ENCODE data around the gene SERTAD3. TPM values are rescaled to one million over a fixed set of nuclear protein-coding genes. Genes with fewer than 3 reads are reported as not detected.

The SERTAD3 gene
- total RNA-seq, 1 experiment from 2014 or later, result 51.9 TPM

DNA sequence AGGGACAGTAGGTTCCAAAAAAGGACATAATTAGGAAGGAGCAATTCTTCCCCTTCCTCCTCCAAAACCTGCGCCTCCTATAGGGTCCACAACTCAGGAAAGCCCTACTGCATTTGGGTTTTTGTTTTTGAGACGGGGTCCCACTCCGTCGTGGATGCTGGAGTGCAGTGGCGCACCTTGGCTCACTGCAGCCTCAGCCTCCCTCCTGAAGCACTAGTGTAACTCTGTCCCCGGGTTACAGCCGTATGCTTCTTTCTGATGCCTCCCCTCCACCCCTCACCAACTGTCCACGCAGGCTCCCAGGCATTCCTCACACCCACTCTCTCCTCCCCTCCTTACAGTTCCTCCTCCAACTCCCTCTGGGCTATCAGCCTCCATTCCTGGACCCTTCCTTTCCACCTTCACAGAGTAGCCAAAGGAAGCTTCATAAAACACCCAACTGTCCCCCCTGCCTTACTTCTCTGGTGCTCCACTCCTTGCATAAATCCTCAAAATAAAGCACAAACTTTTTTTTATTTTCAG, 2.2 kb upstream of the SERTAD3 start:
- Mint-ChIP-seq H3K27ac (ENCODE audit: unreplicated experiment) (no peak overlapping the region), H3K36me3 (ENCODE audit: insufficient read depth, unreplicated experiment) (peaks cover 65% of the 10 kb centered on the region), H3K4me1 (ENCODE audit: low read depth, unreplicated experiment) (peaks cover 14% of the 10 kb centered on the region), H3K9me3 (ENCODE audit: low read depth, unreplicated experiment) (no peaks in the 10 kb centered on the region), H3K4me3 (ENCODE audit: low read depth, unreplicated experiment) (no peak overlapping the region), H3K27me3 (ENCODE audit: unreplicated experiment) (no peaks in the 10 kb centered on the region)
- intact Hi-C loops (cut with micrococcal nuclease; ENCODE audit: unreplicated experiment), result loop anchor here (10.0 kb wide), 1 partner anchor 142 kb away; no protein-coding TSS in a partner anchor
- CTCF ChIA-PET, result interaction anchor here (1.2 kb wide), 1 partner anchor 19 kb away, joined by 4 read pairs; the partner anchor contains the start of gene BLVRB
- TF ChIP-seq, protein P1, sequence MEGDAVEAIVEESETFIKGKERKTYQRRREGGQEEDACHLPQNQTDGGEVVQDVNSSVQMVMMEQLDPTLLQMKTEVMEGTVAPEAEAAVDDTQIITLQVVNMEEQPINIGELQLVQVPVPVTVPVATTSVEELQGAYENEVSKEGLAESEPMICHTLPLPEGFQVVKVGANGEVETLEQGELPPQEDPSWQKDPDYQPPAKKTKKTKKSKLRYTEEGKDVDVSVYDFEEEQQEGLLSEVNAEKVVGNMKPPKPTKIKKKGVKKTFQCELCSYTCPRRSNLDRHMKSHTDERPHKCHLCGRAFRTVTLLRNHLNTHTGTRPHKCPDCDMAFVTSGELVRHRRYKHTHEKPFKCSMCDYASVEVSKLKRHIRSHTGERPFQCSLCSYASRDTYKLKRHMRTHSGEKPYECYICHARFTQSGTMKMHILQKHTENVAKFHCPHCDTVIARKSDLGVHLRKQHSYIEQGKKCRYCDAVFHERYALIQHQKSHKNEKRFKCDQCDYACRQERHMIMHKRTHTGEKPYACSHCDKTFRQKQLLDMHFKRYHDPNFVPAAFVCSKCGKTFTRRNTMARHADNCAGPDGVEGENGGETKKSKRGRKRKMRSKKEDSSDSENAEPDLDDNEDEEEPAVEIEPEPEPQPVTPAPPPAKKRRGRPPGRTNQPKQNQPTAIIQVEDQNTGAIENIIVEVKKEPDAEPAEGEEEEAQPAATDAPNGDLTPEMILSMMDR (IDR thresholded peaks at IDR 0.05; ENCODE audit: unreplicated experiment), result no peak
- DNase-seq, result no peak
- no TSS peak for BruUV-seq (replicated peaks)

DNA sequence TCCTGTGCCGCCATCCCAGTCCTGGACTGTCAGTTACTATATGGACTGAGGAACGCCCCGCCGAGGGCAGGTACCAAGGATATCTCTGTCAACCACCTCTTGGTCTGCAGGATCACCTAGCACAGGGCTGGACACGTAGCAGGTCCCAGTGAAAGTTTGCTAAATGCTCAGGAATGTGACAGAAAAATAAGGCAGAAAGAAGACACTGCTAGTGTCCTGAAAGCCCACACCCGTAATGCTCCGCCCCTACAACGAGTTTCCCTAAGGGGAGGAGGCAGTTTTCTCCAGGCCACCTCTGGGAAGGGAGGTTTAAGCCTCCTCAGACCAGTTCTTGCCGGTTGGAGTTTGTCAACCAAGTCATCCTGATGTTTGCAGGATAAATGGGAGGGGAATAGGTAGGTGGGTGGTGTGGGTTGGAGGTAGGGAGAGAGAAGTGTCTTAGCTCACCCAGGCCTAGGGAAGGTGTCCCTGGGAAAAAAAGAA, 1.7 kb upstream of the SERTAD3 start:
- Mint-ChIP-seq H3K27ac (ENCODE audit: unreplicated experiment) (peak overlapping the region; percentile 29), H3K9me3 (ENCODE audit: low read depth, unreplicated experiment) (no peaks in the 10 kb centered on the region), H3K36me3 (ENCODE audit: insufficient read depth, unreplicated experiment) (peaks cover 68% of the 10 kb centered on the region), H3K4me1 (ENCODE audit: low read depth, unreplicated experiment) (peaks cover 14% of the 10 kb centered on the region), H3K4me3 (ENCODE audit: low read depth, unreplicated experiment) (no peak overlapping the region), H3K27me3 (ENCODE audit: unreplicated experiment) (no peaks in the 10 kb centered on the region)
- TF ChIP-seq, protein P1 (IDR thresholded peaks at IDR 0.05; ENCODE audit: unreplicated experiment), result no peak
- no peak for DNase-seq
- intact Hi-C loops (cut with micrococcal nuclease; ENCODE audit: unreplicated experiment), result loop anchor here (10.0 kb wide), 1 partner anchor 141 kb away; no protein-coding TSS in a partner anchor
- CTCF ChIA-PET, result no interaction called here
- BruUV-seq (replicated peaks), result no TSS peak

DNA sequence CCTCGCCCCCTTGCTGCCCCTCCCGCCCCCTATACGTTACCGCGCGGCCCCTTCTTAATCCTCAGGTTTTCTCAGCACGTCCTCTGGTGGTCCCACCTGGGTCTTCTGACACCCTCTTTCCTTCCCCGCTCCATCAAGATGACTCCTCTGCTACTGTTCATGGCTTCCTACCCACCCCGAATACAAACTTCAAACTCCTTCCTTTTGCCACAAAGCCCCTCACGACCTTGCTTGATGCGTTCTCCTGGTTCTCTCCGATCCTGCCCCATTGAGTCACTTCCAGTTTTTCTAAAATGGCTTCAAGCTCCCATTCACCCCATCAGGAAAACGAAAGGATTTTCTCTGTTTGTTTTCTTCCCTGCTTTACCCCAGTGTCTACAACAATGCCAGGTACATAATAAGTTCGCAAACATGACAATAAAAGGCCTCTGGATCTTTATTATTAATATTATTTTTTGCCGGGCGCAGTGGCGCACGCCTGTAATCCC, 734 bp upstream of the SERTAD3 start:
- H3K27me3 Mint-ChIP-seq (ENCODE audit: unreplicated experiment), result no peaks in the 10 kb centered on the region
- CTCF ChIA-PET, result interaction anchor here (0.6 to 1.4 kb wide), 3 partner anchors 19 to 24 kb away, joined by 3 to 7 read pairs (median 3); partner anchors contain the start of gene SERTAD1
- TF ChIP-seq, protein P1 (IDR thresholded peaks at IDR 0.05; ENCODE audit: unreplicated experiment), result no peak
- BruUV-seq (replicated peaks), result TSS peak; percentile 78
- H3K9me3 Mint-ChIP-seq (ENCODE audit: low read depth, unreplicated experiment), result no peaks in the 10 kb centered on the region
- intact Hi-C loops (cut with micrococcal nuclease; ENCODE audit: unreplicated experiment), result loop anchor here (10.0 kb wide), 1 partner anchor 140 kb away; no protein-coding TSS in a partner anchor
- peak overlapping the region; percentile 90 for H3K4me3 Mint-ChIP-seq (ENCODE audit: low read depth, unreplicated experiment)
- DNase-seq, result no peak
- H3K4me1 Mint-ChIP-seq (ENCODE audit: low read depth, unreplicated experiment), result peaks cover 15% of the 10 kb centered on the region
- H3K27ac Mint-ChIP-seq (ENCODE audit: unreplicated experiment), result peak overlapping the region; percentile 92
- peaks cover 68% of the 10 kb centered on the region for H3K36me3 Mint-ChIP-seq (ENCODE audit: insufficient read depth, unreplicated experiment)

DNA sequence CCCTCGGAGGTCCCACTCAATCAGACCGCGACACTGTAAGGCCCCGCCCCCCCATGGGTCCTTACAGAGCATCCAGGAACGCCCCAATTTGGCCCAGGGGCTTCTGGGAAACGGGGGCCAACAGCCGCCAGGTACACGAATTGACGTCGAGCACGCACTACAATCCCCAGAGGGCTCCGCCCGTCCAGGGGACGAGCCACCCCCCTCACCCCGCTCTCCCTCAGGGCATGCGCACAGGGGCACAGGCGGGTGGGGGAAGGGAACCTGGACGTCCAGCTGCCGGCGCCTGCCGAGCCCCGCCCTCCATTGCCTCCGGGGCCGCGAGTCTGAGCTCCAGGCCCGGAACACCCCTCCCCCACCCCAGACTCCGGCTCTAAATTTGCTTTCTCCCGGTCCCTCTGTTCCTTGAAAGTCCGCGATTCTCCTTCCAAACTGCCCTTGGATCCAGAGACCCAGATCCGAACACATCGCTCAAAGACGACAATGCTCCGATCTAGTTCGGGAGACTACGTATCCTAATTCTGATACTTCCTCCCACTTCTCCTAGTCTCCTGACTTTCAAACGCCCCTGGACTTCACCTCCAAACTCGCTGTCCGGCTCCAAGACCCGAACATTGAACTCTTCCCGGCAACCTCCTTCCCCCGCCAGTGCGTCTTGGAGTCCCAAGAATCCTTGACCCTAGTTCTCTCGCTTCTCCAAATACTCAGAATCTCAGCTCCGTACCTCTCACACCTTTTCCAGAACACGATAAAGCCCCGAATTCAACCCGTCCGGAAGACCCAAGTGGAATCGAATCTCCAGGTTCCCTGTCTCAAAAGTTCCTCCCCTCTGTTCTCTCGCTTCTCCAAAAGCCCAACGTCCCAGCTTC, 770 bp downstream of the SERTAD3 start:
- H3K27ac Mint-ChIP-seq (ENCODE audit: unreplicated experiment), result peak overlapping the region; percentile 92
- no peaks in the 10 kb centered on the region for H3K9me3 Mint-ChIP-seq (ENCODE audit: low read depth, unreplicated experiment)
- intact Hi-C loops (cut with micrococcal nuclease; ENCODE audit: unreplicated experiment), result loop anchor here (10.0 kb wide), 1 partner anchor 139 kb away; no protein-coding TSS in a partner anchor
- H3K4me1 Mint-ChIP-seq (ENCODE audit: low read depth, unreplicated experiment), result peaks cover 25% of the 10 kb centered on the region
- TF ChIP-seq, protein P1 (IDR thresholded peaks at IDR 0.05; ENCODE audit: unreplicated experiment), result no peak
- H3K27me3 Mint-ChIP-seq (ENCODE audit: unreplicated experiment), result no peaks in the 10 kb centered on the region
- DNase-seq, result peak; percentile 100
- peak overlapping the region; percentile 90 for H3K4me3 Mint-ChIP-seq (ENCODE audit: low read depth, unreplicated experiment)
- BruUV-seq (replicated peaks), result TSS peak; percentile 86
- peaks cover 71% of the 10 kb centered on the region for H3K36me3 Mint-ChIP-seq (ENCODE audit: insufficient read depth, unreplicated experiment)
- CTCF ChIA-PET, result interaction anchor here (0.5 to 2.3 kb wide), 15 partner anchors 10 to 503 kb away, joined by 3 to 18 read pairs (median 5); partner anchors contain the start of genes BLVRB, PRX and SERTAD1
